Activated CD4-positive, alpha-beta T cell treated with anti-CD3 and anti-CD28 coated beads, Interleukin-2, Interleukin-4, amounts not matched to agents 100 ng/mL and 50 ng/mL, durations not matched to agents 16 hours and 8 hours (primary cell): Measurements from ENCODE around the gene ARMC2.
"Not testable (repeated sequence)": the region's sequence is repeated elsewhere in the genome, so short reads cannot be mapped to it uniquely, and the experiment has no call there.

Experiments
- DNase-seq: peaks from one replicate; pipeline ENCODE4 v3.0.0-alpha.2; 2020; ENCODE audit warnings: low spot score

Gene ARMC2

GRCh38 chr6:108955329-108955949 is 107.2 kb downstream of the ARMC2 start:
- DNase-seq = peak; percentile 7

GRCh38 chr6:108957221-108957620 is 109.0 kb downstream of the ARMC2 start:
- no peak for DNase-seq

- no peak for DNase-seq
Measured at GRCh38 chr6:108958900-108959770, 110.9 kb downstream of the ARMC2 start.

GRCh38 chr6:108959972-108960582 is 111.9 kb downstream of the ARMC2 start:
- no peak for DNase-seq

GRCh38 chr6:108960601-108961000 is 112.4 kb downstream of the ARMC2 start:
- DNase-seq = no peak

GRCh38 chr6:108961077-108961476 is 112.9 kb downstream of the ARMC2 start:
- no peak for DNase-seq

GRCh38 chr6:108961985-108962384 is 113.8 kb downstream of the ARMC2 start:
- DNase-seq = no peak

- DNase-seq = no peak
Measured at GRCh38 chr6:108966251-108966650, 118.0 kb downstream of the ARMC2 start.

- no peak for DNase-seq
Measured at GRCh38 chr6:108966855-108967755, 118.9 kb downstream of the ARMC2 start.

- DNase-seq = no peak
Measured at GRCh38 chr6:108968325-108969316, 120.4 kb downstream of the ARMC2 start.

GRCh38 chr6:108969776-108970175 is 121.6 kb downstream of the ARMC2 start:
- DNase-seq = no peak

GRCh38 chr6:108974201-108974600 is 126.0 kb downstream of the ARMC2 start:
- DNase-seq = no peak

- DNase-seq = not testable (repeated sequence)
Measured at GRCh38 chr6:108978638-108979037, 130.4 kb downstream of the ARMC2 start.

GRCh38 chr6:108982154-108983113 is 134.2 kb downstream of the ARMC2 start:
- DNase-seq = no peak

- no peak for DNase-seq
Measured at GRCh38 chr6:108983151-108983550, 134.9 kb downstream of the ARMC2 start.

GRCh38 chr6:108985301-108985700 is 137.1 kb downstream of the ARMC2 start:
- no peak for DNase-seq

GRCh38 chr6:108987156-108987555 is 138.9 kb downstream of the ARMC2 start:
- DNase-seq = no peak

- no peak for DNase-seq
Measured at GRCh38 chr6:108988296-108988695, 140.1 kb downstream of the ARMC2 start.

- no peak for DNase-seq
Measured at GRCh38 chr6:108988765-108989164, 140.5 kb downstream of the ARMC2 start.

- DNase-seq = no peak
Measured at GRCh38 chr6:108989700-108990099, 141.5 kb downstream of the ARMC2 start.
